HG03571 (cell line): Measurements from ENCODE around the gene SF3B4.

ENCODE experiments used
- ATAC-seq: cut with Tn5 transposase; IDR thresholded peaks from one replicate; pipeline ENCODE4 v1.9.1; 2021; ENCODE audit not compliant: unreplicated experiment

Gene SF3B4

GRCh38 chr1:149933208-149933607 lies 5.6 kb upstream of the SF3B4 start:
- ATAC-seq = no peak

- ATAC-seq = no peak
Observed at GRCh38 chr1:149932474-149932873, 4.9 kb upstream of the SF3B4 start.

GRCh38 chr1:149931212-149931790 lies 3.7 kb upstream of the SF3B4 start:
- no peak for ATAC-seq

GRCh38 chr1:149929856-149930255 lies 2.3 kb upstream of the SF3B4 start:
- no peak for ATAC-seq

GRCh38 chr1:149928401-149928724 lies 760 bp upstream of the SF3B4 start:
- ATAC-seq = no peak

GRCh38 chr1:149927056-149927562 lies 494 bp downstream of the SF3B4 start:
- ATAC-seq = no peak

- no peak for ATAC-seq
Observed at GRCh38 chr1:149926296-149926695, 1.3 kb downstream of the SF3B4 start.

GRCh38 chr1:149925751-149926150 lies 1.9 kb downstream of the SF3B4 start:
- ATAC-seq = no peak

- ATAC-seq = no peak
Observed at GRCh38 chr1:149925345-149925744, 2.3 kb downstream of the SF3B4 start.

- no peak for ATAC-seq
Observed at GRCh38 chr1:149923626-149924025, 4.0 kb downstream of the SF3B4 start.

- no peak for ATAC-seq
Observed at GRCh38 chr1:149917571-149918144, 9.9 kb downstream of the SF3B4 start, which contains the start of gene SV2A. SV2A (minus strand) TSS chr1:149917844; CDS start chr1:149913840, 4,004 bp downstream.

- no peak for ATAC-seq
Observed at GRCh38 chr1:149916898-149917252, 10.7 kb downstream of the SF3B4 start.

- no peak for ATAC-seq
Observed at GRCh38 chr1:149916193-149916897, 11.3 kb downstream of the SF3B4 start.

- ATAC-seq = no peak
Observed at GRCh38 chr1:149915429-149916192, 12.0 kb downstream of the SF3B4 start.

GRCh38 chr1:149914545-149914944 lies 13.1 kb downstream of the SF3B4 start:
- ATAC-seq = no peak

GRCh38 chr1:149906570-149907075 lies 21.0 kb downstream of the SF3B4 start:
- ATAC-seq = no peak

GRCh38 chr1:149903836-149904491 lies 23.6 kb downstream of the SF3B4 start:
- ATAC-seq = no peak

GRCh38 chr1:149899460-149900284 lies 27.9 kb downstream of the SF3B4 start, which contains the start of gene BOLA1:
BOLA1 (plus strand) TSS chr1:149899568; CDS start chr1:149900060, 492 bp downstream.
- ATAC-seq = peak; percentile 95

- no peak for ATAC-seq
Observed at GRCh38 chr1:149896575-149896974, 31.0 kb downstream of the SF3B4 start.

- no peak for ATAC-seq
Observed at GRCh38 chr1:149888999-149889289, 38.7 kb downstream of the SF3B4 start.
